Activated CD4-positive, alpha-beta T cell treated with anti-CD3 and anti-CD28 coated beads for 36 hours (primary cell): ENCODE results near the gene VIT. TPM values are rescaled to one million over a fixed set of nuclear protein-coding genes. Genes with fewer than 3 reads are reported as not detected.

ENCODE experiments used
- ATAC-seq: fragments of 200-7000 bp; cut with Tn5 transposase; one replicate; pipeline ENCODE4 v1.10.0; 2021; ENCODE audit warnings: mild to moderate bottlenecking, moderate library complexity
- CTCF ChIA-PET: fragments of 350-600 bp; sonication (Branson Sonifier 250); formaldehyde crosslinking; loops from one replicate; lab custom pipeline; 2021; ENCODE audit warnings: antibody characterized with exemption; lab: Charles Lee
- POLR2A ChIA-PET: fragments of 350-600 bp; sonication (Branson Sonifier 250); formaldehyde crosslinking; loops from one replicate; lab custom pipeline; 2021; ENCODE audit warnings: antibody characterized with exemption, inconsistent platforms; lab: Charles Lee
- DNase-seq: peaks from one replicate; pipeline ENCODE4 v3.0.0-alpha.2; 2020
- H3K27ac Mint-ChIP-seq: one replicate; pipeline ENCODE4 v1.8.0; 2021; ENCODE audit warnings: mixed read lengths
- H3K27me3 Mint-ChIP-seq: one replicate; pipeline ENCODE4 v1.8.0; 2021; ENCODE audit warnings: mixed read lengths
- H3K36me3 Mint-ChIP-seq: one replicate; pipeline ENCODE4 v1.8.0; 2021; ENCODE audit warnings: low read depth, mixed read lengths
- H3K4me1 Mint-ChIP-seq: one replicate; pipeline ENCODE4 v1.8.0; 2021; ENCODE audit warnings: mixed read lengths
- H3K4me3 Mint-ChIP-seq: one replicate; pipeline ENCODE4 v1.8.0; 2021; ENCODE audit warnings: mild to moderate bottlenecking, moderate library complexity, mixed read lengths
- H3K9me3 Mint-ChIP-seq: one replicate; pipeline ENCODE4 v1.8.0; 2021; ENCODE audit warnings: low read depth, mixed read lengths
- intact Hi-C, 2 experiments: fragments of 100-400 bp; cut with DNase I in 1 of 2; cut with micrococcal nuclease in 1 of 2; formaldehyde crosslinking; loops; one replicate each; pipeline versions ENCODE4 v1.14.2 to v1.15.1; 2022 to 2024; cut with DNase I, micrococcal nuclease
- total RNA-seq, 2 experiments: library from RNA; stranded (reverse); gene quantifications; one replicate each; pipeline ENCODE4 v1.2.3, GENCODE V29; 2021

The VIT gene
- total RNA-seq, 2 experiments from 2014 or later = not detected

- intact Hi-C loops = no loop called here
- DNase-seq = no peak
- CTCF ChIA-PET = no interaction called here
- H3K4me1 Mint-ChIP-seq = no peaks in the 10 kb centered on the region
- no peaks in the 10 kb centered on the region for H3K36me3 Mint-ChIP-seq
- H3K4me3 Mint-ChIP-seq = no peak overlapping the region
- peaks cover 7% of the 10 kb centered on the region for H3K27me3 Mint-ChIP-seq
- H3K27ac Mint-ChIP-seq = no peak overlapping the region
- POLR2A ChIA-PET = interaction anchor here (0.6 kb wide), 1 partner anchor 73 kb away, joined by 3 read pairs; no protein-coding TSS in a partner anchor
- no peaks in the 10 kb centered on the region for H3K9me3 Mint-ChIP-seq
- no peak for ATAC-seq
Observed at GRCh38 chr2:36701391-36701795, 4.9 kb downstream of the VIT start.

DNA sequence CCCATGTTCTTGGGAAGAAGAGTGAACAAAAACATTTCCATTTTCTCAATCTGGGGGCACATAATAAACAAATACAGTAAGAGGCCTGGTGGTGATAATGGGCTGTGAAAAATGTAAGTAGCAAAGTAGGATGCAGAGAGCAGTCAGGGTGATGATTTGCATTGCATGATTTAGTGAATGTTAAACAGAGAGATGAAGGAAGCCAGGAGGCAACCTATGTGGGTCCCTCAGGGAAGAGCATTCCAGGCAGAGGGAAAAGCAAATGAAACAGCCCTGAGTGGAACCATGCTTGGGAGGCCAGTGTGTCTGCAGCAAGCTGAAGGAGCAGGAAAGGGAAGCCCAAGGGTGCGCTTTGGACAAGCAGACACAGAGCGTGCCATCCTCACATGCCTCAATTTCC, 5.4 kb downstream of the VIT start:
- no peak overlapping the region for H3K4me3 Mint-ChIP-seq
- H3K36me3 Mint-ChIP-seq = no peaks in the 10 kb centered on the region
- ChIA-PET POLR2A (no interaction called here), CTCF (no interaction called here)
- DNase-seq = no peak
- intact Hi-C loops = no loop called here
- no peaks in the 10 kb centered on the region for H3K9me3 Mint-ChIP-seq
- H3K27me3 Mint-ChIP-seq = peaks cover 8% of the 10 kb centered on the region
- no peak for ATAC-seq
- H3K4me1 Mint-ChIP-seq = no peaks in the 10 kb centered on the region
- no peak overlapping the region for H3K27ac Mint-ChIP-seq

DNA sequence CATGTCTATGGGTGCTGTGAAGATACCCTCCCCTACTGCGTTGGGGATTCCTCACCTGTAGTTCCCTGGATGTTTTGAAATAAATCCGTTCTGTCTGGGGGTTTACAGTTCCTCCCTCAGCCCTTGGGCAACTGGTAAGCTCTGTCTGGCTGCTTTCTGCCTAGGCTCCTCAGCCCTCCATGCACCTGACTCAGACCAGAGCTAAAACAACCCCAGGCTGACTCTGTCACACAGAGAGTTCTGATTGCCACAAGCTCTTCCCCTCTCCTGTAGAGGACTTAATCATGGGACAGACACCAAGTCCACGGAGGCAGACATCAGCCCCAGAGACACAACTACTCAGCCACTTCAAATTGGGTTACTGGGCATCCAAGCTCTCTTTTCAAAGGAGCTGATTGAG, 6.3 kb downstream of the VIT start:
- no peak overlapping the region for H3K4me3 Mint-ChIP-seq
- H3K9me3 Mint-ChIP-seq = no peaks in the 10 kb centered on the region
- CTCF ChIA-PET = interaction anchor here (0.6 kb wide), 1 partner anchor 1472 kb away, joined by 3 read pairs; no protein-coding TSS in a partner anchor
- peaks cover 6% of the 10 kb centered on the region for H3K27me3 Mint-ChIP-seq
- H3K36me3 Mint-ChIP-seq = no peaks in the 10 kb centered on the region
- ATAC-seq = no peak
- POLR2A ChIA-PET = no interaction called here
- no peak for DNase-seq
- no peak overlapping the region for H3K27ac Mint-ChIP-seq
- H3K4me1 Mint-ChIP-seq = no peaks in the 10 kb centered on the region
- intact Hi-C loops = no loop called here

GRCh38 chr2:36704475-36705150, 8.1 kb downstream of the VIT start:
- CTCF ChIA-PET = no interaction called here
- no peaks in the 10 kb centered on the region for H3K36me3 Mint-ChIP-seq
- POLR2A ChIA-PET = no interaction called here
- no peak overlapping the region for H3K27ac Mint-ChIP-seq
- intact Hi-C loops = no loop called here
- no peaks in the 10 kb centered on the region for H3K4me1 Mint-ChIP-seq
- no peaks in the 10 kb centered on the region for H3K9me3 Mint-ChIP-seq
- H3K27me3 Mint-ChIP-seq = peaks cover 8% of the 10 kb centered on the region
- no peak for ATAC-seq
- no peak for DNase-seq
- no peak overlapping the region for H3K4me3 Mint-ChIP-seq

DNA sequence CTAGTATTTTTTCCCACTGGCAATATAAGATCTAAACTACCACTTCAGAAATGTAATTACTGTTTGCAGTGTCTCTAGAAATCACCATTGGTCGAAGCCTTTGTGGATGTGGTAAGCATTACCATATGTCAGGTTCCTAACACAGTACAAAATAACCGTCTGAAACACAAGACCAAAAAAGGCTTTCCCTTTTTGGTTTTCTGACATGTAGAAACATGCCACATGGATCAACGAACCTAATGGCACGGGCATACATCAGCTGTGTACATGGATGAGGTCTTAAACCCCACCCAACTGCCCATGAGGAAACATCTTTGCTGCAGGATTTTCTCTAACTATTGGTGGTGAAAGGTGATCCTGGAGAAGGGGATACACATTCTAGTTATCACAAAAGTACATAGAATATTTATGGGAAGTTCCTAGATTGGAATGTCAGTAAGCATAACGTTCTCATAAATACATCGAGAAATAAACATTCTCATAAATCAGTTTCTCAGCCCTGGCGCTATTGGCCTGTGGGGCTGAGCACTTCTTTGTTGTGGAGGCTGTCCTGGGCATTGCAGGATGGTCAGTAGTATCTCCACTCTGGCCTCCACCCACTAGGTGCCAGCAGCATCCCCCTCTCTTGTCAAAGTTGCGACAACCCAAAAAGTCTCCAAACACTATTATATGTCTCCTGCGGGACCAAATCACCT, 9.0 kb downstream of the VIT start:
- intact Hi-C loops = no loop called here
- no peak for DNase-seq
- no peak overlapping the region for H3K4me3 Mint-ChIP-seq
- H3K9me3 Mint-ChIP-seq = peaks cover 1% of the 10 kb centered on the region
- H3K27ac Mint-ChIP-seq = no peak overlapping the region
- ChIA-PET CTCF (interaction anchor here (0.6 kb wide), 1 partner anchor 9 kb away, joined by 3 read pairs; no protein-coding TSS in a partner anchor), POLR2A (no interaction called here)
- no peaks in the 10 kb centered on the region for H3K4me1 Mint-ChIP-seq
- peaks cover 5% of the 10 kb centered on the region for H3K27me3 Mint-ChIP-seq
- H3K36me3 Mint-ChIP-seq = no peaks in the 10 kb centered on the region
- no peak for ATAC-seq

DNA sequence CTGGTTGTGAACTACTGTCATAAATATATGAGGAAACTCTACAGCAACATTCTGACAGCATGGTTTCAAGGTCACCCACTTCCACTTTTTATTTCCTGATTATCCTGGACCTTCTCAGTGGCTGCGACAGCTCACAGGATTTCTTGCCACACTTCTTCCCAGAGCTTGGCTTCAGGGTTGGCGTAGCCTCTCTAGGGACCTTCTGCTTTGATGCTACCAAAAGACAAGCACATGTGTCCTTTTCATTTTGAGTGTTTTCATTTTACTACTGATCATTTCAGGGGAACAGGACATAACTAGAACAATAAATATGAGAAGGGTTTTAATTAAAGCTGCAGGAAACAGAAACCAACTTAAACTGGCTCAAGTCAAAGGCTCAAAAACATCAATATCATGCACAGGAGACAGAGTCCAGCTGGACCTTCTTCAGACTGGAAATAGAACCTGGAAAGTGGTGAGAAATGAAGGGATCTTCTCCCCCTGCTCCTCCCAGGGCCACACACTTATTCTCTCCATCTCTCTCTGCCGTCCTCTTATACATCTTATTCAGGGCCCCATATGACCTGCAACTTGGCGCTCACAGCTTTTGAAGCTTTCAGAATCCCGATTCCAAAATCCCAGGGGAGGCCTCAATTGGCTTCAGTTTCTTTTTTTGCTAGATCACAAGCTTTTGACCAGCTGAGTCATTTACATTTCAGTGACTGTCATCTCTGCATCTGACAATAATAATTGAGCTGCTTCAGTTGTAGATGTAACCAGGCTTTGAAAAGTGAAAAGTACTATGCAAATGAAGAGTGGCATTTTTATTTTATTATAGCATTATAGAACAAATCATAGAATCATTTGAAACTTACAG, 9.7 kb downstream of the VIT start:
- Mint-ChIP-seq H3K9me3 (peaks cover 6% of the 10 kb centered on the region), H3K27me3 (peaks cover 5% of the 10 kb centered on the region), H3K27ac (no peak overlapping the region), H3K36me3 (no peaks in the 10 kb centered on the region), H3K4me3 (no peak overlapping the region), H3K4me1 (no peaks in the 10 kb centered on the region)
- ChIA-PET POLR2A (no interaction called here), CTCF (interaction anchor here (0.6 kb wide), 1 partner anchor 9 kb away, joined by 3 read pairs; no protein-coding TSS in a partner anchor)
- intact Hi-C loops = no loop called here
- DNase-seq (no peak), ATAC-seq (no peak)

- CTCF ChIA-PET = no interaction called here
- POLR2A ChIA-PET = no interaction called here
- Mint-ChIP-seq H3K9me3 (peaks cover 6% of the 10 kb centered on the region), H3K27ac (no peak overlapping the region), H3K27me3 (peaks cover 5% of the 10 kb centered on the region), H3K36me3 (no peaks in the 10 kb centered on the region), H3K4me3 (no peak overlapping the region), H3K4me1 (no peaks in the 10 kb centered on the region)
- intact Hi-C loops = no loop called here
- ATAC-seq (no peak), DNase-seq (no peak)
Observed at GRCh38 chr2:36707050-36707449, 10.5 kb downstream of the VIT start.

DNA sequence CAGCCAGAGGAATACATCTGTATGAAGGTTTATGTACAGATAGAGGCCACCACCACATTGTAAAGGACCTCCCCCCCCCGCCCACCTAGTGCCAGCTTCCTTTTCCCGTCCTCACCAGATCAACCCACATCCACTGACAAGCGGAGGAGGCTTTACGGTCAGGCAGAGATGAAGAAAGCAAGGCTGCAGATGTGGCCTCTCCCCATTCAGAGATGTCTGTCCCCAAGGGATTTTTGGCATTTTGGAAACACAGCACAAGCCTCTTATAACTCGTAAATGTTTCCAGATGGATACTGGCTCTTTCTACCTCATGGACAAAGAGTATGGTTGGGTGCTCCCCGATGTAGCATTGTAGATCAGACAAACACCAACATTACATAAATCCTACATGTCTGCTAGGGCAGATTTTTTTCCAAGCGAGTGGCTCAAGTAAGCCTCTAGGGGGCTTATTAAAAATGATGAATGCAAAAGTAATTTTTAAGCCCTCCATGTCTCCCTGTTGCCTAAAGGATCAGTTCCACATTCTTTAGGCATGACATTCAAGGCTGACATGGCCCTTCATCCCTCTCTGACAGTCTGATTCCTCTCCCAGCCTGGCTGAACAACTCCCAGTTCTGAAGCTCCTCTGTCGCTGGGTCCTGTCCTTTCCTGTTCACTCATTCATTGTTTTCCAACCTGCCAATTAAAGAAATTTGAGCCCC, 11.7 kb downstream of the VIT start:
- ATAC-seq (no peak), DNase-seq (no peak)
- Mint-ChIP-seq H3K9me3 (peaks cover 6% of the 10 kb centered on the region), H3K4me3 (no peak overlapping the region), H3K4me1 (no peaks in the 10 kb centered on the region), H3K27me3 (peaks cover 5% of the 10 kb centered on the region), H3K36me3 (no peaks in the 10 kb centered on the region), H3K27ac (no peak overlapping the region)
- POLR2A ChIA-PET = no interaction called here
- intact Hi-C loops = no loop called here
- CTCF ChIA-PET = no interaction called here

GRCh38 chr2:36710858-36711515, 14.5 kb downstream of the VIT start:
- H3K9me3 Mint-ChIP-seq = peaks cover 6% of the 10 kb centered on the region
- intact Hi-C loops = no loop called here
- no peaks in the 10 kb centered on the region for H3K4me1 Mint-ChIP-seq
- no peaks in the 10 kb centered on the region for H3K36me3 Mint-ChIP-seq
- DNase-seq (no peak), ATAC-seq (no peak)
- H3K27me3 Mint-ChIP-seq = peaks cover 5% of the 10 kb centered on the region
- no peak overlapping the region for H3K4me3 Mint-ChIP-seq
- ChIA-PET POLR2A (no interaction called here), CTCF (no interaction called here)
- no peak overlapping the region for H3K27ac Mint-ChIP-seq

GRCh38 chr2:36711741-36712314, 15.3 kb downstream of the VIT start:
- no peak for ATAC-seq
- peaks cover 6% of the 10 kb centered on the region for H3K9me3 Mint-ChIP-seq
- ChIA-PET POLR2A (no interaction called here), CTCF (no interaction called here)
- no peak overlapping the region for H3K4me3 Mint-ChIP-seq
- intact Hi-C loops = no loop called here
- peaks cover 1% of the 10 kb centered on the region for H3K27me3 Mint-ChIP-seq
- H3K36me3 Mint-ChIP-seq = no peaks in the 10 kb centered on the region
- no peak overlapping the region for H3K27ac Mint-ChIP-seq
- no peak for DNase-seq
- H3K4me1 Mint-ChIP-seq = no peaks in the 10 kb centered on the region
